GM12878 (cell line): Measurements from ENCODE around the gene HTR3C. TPM values are rescaled to one million over a fixed set of nuclear protein-coding genes. Genes with fewer than 3 reads are reported as not detected.
A peak's percentile ranks its signal among the peaks of the same experiment; 100 is the strongest.

Experiments used
- ATAC-seq: fragments of 200-7000 bp; cut with Tn5 transposase; 3 replicates; pipeline ENCODE4 v1.9.1; 2020; ENCODE audit warnings: mild to moderate bottlenecking, moderate library complexity
- BruUV-seq: library from RNA; stranded (reverse); fragments of 400-500 nt; replicated peaks from 2 replicates; lab custom pipeline; 2021; lab: Mats Ljungman, UMichigan
- CTCF ChIA-PET: fragments of 300-600 bp; sonication (Branson Sonifier 250); formaldehyde crosslinking; extraction: SDS; loops from one replicate; lab custom pipeline; 2021; ENCODE audit warnings: inconsistent platforms; lab: Yijun Ruan, JAX
- POLR2A ChIA-PET: fragments of 350-600 bp; formaldehyde crosslinking; extraction: SDS; loops from one replicate; lab custom pipeline; 2021; ENCODE audit warnings: inconsistent platforms; lab: Charles Lee
- RAD21 ChIA-PET: fragments of 300-600 bp; sonication (Branson Sonifier 250); formaldehyde crosslinking; loops from one replicate; lab custom pipeline; 2023; ENCODE audit warnings: antibody characterized with exemption; ENCODE audit not compliant: unreplicated experiment; lab: Charles Lee
- SMC1A ChIA-PET: fragments of 300-600 bp; sonication (Branson Sonifier 250); formaldehyde crosslinking; loops from one replicate; lab custom pipeline; 2023; ENCODE audit not compliant: unreplicated experiment, uncharacterized antibody; lab: Charles Lee
- DNase-seq: peaks from one replicate; pipeline ENCODE4 v3.0.0-alpha.2; 2011; ENCODE audit warnings: low read depth, low spot score
- FAIRE-seq: peaks from 3 replicates; lab custom pipeline; 2011; peaks lifted over from hg19 to GRCh38; lab: Jason Lieb, UNC
- H2AFZ ChIP-seq: 2 replicates; pipeline ENCODE4 v1.6.0; 2011; ENCODE audit warnings: low read depth, low read length, control low read depth; ENCODE audit not compliant: control insufficient read depth
- H3K27ac ChIP-seq: 2 replicates; pipeline ENCODE4 v1.5.1; 2011; ENCODE audit warnings: control low read depth; ENCODE audit not compliant: control insufficient read depth, insufficient read depth
- H3K27me3 ChIP-seq, 2 experiments: replicated peaks in 1 of 2; 2 replicates each; pipeline versions ENCODE4 v1.6.0 to v1.6.1; 2011; ENCODE audit warnings: low read length in 1 of 2; ENCODE audit not compliant: control insufficient read depth in 2 of 2, insufficient read depth in 2 of 2
- H3K36me3 ChIP-seq, 2 experiments: 2 replicates each; pipeline ENCODE4 v1.5.1; 2011; ENCODE audit warnings: low read length in 1 of 2; ENCODE audit not compliant: control insufficient read depth in 2 of 2, insufficient read depth in 2 of 2
- H3K4me1 ChIP-seq: 2 replicates; pipeline ENCODE4 v1.6.1; 2011; ENCODE audit warnings: mild to moderate bottlenecking, low read length, moderate library complexity, mixed read lengths; ENCODE audit not compliant: control insufficient read depth, insufficient read depth
- H3K4me2 ChIP-seq: 2 replicates; pipeline ENCODE4 v1.6.0; 2011; ENCODE audit warnings: control low read depth; ENCODE audit not compliant: control insufficient read depth, insufficient read depth
- H3K4me3 ChIP-seq: fragments of 200-600 bp; sonication (generic); 2 replicates; pipeline ENCODE4 v1.5.1; 2016
- H3K79me2 ChIP-seq: 2 replicates; pipeline ENCODE4 v1.6.0; 2011; ENCODE audit warnings: low read length; ENCODE audit not compliant: control insufficient read depth, insufficient read depth
- H3K9ac ChIP-seq: 2 replicates; pipeline ENCODE4 v1.8.0; 2011; ENCODE audit warnings: low read length, control low read depth, mixed read lengths; ENCODE audit not compliant: control insufficient read depth, insufficient read depth
- H3K9me3 ChIP-seq: replicated peaks from 3 replicates; pipeline ENCODE4 v1.5.1; 2011; ENCODE audit warnings: mild to moderate bottlenecking, low read length; ENCODE audit not compliant: control insufficient read depth, insufficient read depth
- H4K20me1 ChIP-seq: 2 replicates; pipeline ENCODE4 v1.6.0; 2011; ENCODE audit not compliant: control insufficient read depth, insufficient read depth
- ATF7 ChIP-seq: fragments of 450-650 bp; IDR thresholded peaks from 2 replicates; pipeline ENCODE4 v1.6.1; 2016; ENCODE audit warnings: low read depth, mild to moderate bottlenecking
- BHLHE40 ChIP-seq, 2 experiments: fragments of 450-650 bp in 1 of 2; IDR thresholded peaks; 2 replicates each; pipeline ENCODE4 v1.6.1; 2011 to 2017; ENCODE audit warnings: low read depth in 2 of 2, borderline replicate concordance in 1 of 2, improper control_type of control experiment in 1 of 2, low read length in 1 of 2, mild to moderate bottlenecking in 1 of 2
- EED ChIP-seq: sonication (generic); IDR thresholded peaks from 2 replicates; pipeline ENCODE4 v1.6.1; 2016; ENCODE audit warnings: antibody characterized with exemption, low read depth
- EGR1 ChIP-seq, 2 experiments: IDR thresholded peaks; 1 replicate in 1 of 2; 2 replicates in 1 of 2; pipeline ENCODE4 v1.6.1; 2011 to 2012; ENCODE audit warnings: low read depth in 2 of 2, low read length in 2 of 2, borderline replicate concordance in 1 of 2, mild to moderate bottlenecking in 1 of 2, moderate library complexity in 1 of 2
- FOXK2 ChIP-seq: fragments of 450-650 bp; IDR thresholded peaks from 2 replicates; pipeline ENCODE4 v1.6.1; 2017; ENCODE audit warnings: mild to moderate bottlenecking, moderate library complexity
- GATAD2B ChIP-seq: fragments of 450-650 bp; conservative IDR thresholded peaks from 2 replicates; pipeline ENCODE4 v1.6.1; 2017; ENCODE audit warnings: low read depth, mild to moderate bottlenecking, moderate library complexity
- JUND ChIP-seq: IDR thresholded peaks from 2 replicates; pipeline ENCODE4 v1.6.1; 2012; ENCODE audit warnings: low read depth, mild to moderate bottlenecking, low read length, improper control_type of control experiment, moderate library complexity
- LARP7 ChIP-seq: fragments of 450-650 bp; IDR thresholded peaks from 2 replicates; pipeline ENCODE4 v1.6.1; 2017; ENCODE audit warnings: mild to moderate bottlenecking
- MEF2A ChIP-seq: IDR thresholded peaks from 2 replicates; pipeline ENCODE4 v1.6.1; 2011; ENCODE audit warnings: low read depth, mild to moderate bottlenecking, low read length, moderate library complexity; ENCODE audit not compliant: insufficient read depth
- NR2F1 ChIP-seq: fragments of 450-650 bp; conservative IDR thresholded peaks from 2 replicates; pipeline ENCODE4 v1.6.1; 2017; ENCODE audit warnings: mild to moderate bottlenecking
- RAD21 ChIP-seq: IDR thresholded peaks from 2 replicates; pipeline ENCODE4 v1.6.1; 2011; ENCODE audit warnings: mild to moderate bottlenecking, low read depth, low read length, moderate library complexity; ENCODE audit not compliant: insufficient read depth
- SUPT20H ChIP-seq: IDR thresholded peaks from 2 replicates; pipeline ENCODE4 v1.6.1; 2011; ENCODE audit warnings: low read depth, mild to moderate bottlenecking, low read length, moderate library complexity, borderline replicate concordance; ENCODE audit not compliant: control insufficient read depth
- ZSCAN29 ChIP-seq: fragments of 450-650 bp; IDR thresholded peaks from 2 replicates; pipeline ENCODE4 v1.6.1; 2017; ENCODE audit warnings: mild to moderate bottlenecking, moderate library complexity
- WGBS: methylation state at CpG from one replicate; pipeline ENCODE4 v1.1.6; 2016; ENCODE audit warnings: low lambda C conversion rate; ENCODE audit not compliant: insufficient replicate concordance, insufficient coverage; ENCODE audit errors: missing lambda C conversion rate; 5-methylcytosine and 5-hydroxymethylcytosine counted together
- in situ Hi-C: fragments of 300-500 bp; cut with MboI; formaldehyde crosslinking; loops from 9 replicates; pipeline ENCODE4 v1.14.3; 2018; ENCODE audit warnings: mixed read lengths
- intact Hi-C: fragments of 100-400 bp; cut with micrococcal nuclease; formaldehyde crosslinking; loops from one replicate; pipeline ENCODE4 v1.14.2; 2022; ENCODE audit not compliant: unreplicated experiment
- polyA plus RNA-seq, 11 experiments: library from polyadenylated mRNA; depleted of rRNA in 4 of 11; unstranded in 6 of 11; stranded (reverse) in 5 of 11; fragments of >200 nt; fragmentation: Nextera tagmentation in 4 of 11; fragmentation: Illumina TruSeq in 1 of 11; extraction: Ambion mirVana in 4 of 11; extraction: Trizol in 1 of 11; gene quantifications; 1 replicate in 1 of 11; 2 replicates in 10 of 11; pipeline versions ENCODE4 v1.2.1 to v1.2.3, GENCODE V29; 2011 to 2016; ENCODE audit warnings: inconsistent platforms in 2 of 11, missing spikeins in 2 of 11, low read depth in 1 of 11
- total RNA-seq, 4 experiments: library from RNA; depleted of rRNA in 3 of 4; stranded (reverse); fragments of >200 nt in 3 of 4; fragmentation: Illumina TruSeq in 1 of 4; extraction: Trizol in 1 of 4; gene quantifications; 2 replicates each; pipeline versions ENCODE4 v1.2.1 to v1.2.3, GENCODE V29; 2013 to 2021
- TF ChIP-seq, protein P1 (sequence below): fragments of 450-650 bp; IDR thresholded peaks from 2 replicates; pipeline ENCODE4 v1.6.1; 2017; ENCODE audit warnings: antibody characterized with exemption, mild to moderate bottlenecking, moderate library complexity
- TF ChIP-seq, protein P2 (sequence below), 3 experiments: IDR thresholded peaks in 2 of 3; conservative IDR thresholded peaks in 1 of 3; 2 replicates each; pipeline ENCODE4 v1.5.1; 2011; ENCODE audit warnings: low read depth in 3 of 3, low read length in 3 of 3, mild to moderate bottlenecking in 3 of 3, control low read depth in 2 of 3, moderate library complexity in 2 of 3, inconsistent platforms in 1 of 3, mixed read lengths in 1 of 3; ENCODE audit not compliant: control insufficient read depth in 2 of 3, insufficient read depth in 1 of 3; ENCODE audit errors: extremely low read depth in 1 of 3

The HTR3C gene
- total and polyA plus RNA-seq, 10 of the 15 experiments (the other 5 are each of a cell fraction or from before 2014, with no cell fraction given), result not detected

DNA sequence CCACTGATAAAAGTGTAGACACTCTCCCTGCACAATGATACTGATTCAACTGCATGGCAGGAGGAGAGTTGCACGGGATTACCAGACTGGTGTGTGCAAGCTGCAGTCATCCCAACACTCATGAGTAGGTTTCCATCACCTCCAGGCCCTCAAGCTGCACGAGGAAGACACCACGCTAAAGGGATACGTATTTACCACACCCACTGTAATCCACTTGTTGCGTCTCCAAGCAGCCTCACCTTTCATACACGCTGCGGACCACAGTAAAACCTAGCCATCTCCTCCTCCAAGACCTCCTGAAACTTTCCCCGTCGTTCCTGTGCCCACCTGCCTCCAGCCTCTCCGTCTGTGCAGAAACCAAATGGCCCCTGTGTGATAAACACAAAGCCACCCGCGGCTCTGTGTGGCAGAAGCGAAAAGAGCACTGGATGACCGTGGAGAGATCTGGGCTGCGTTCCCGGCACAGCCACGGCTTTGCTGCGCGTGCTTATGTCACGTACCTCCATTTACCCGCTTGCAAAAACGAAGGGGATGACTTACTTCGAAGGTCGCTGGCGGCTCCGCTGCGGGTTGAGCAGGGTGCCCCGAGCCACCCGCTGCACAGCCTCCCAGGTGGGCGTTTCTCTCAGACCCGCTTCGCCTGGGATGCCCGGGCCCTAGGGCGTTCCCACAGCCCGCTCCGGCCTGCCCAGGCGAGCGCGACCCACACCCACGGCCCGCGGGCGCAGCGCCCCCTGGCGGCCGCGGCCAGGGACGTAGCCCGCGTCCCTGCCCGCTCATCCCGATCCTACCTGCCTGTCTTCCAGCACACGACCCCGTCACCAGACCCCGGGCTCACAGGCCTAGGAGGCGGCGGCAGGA, 35.8 kb upstream of the HTR3C start:
- H3K4me3 ChIP-seq, result peak overlapping the region; percentile 97
- no peaks in the 10 kb centered on the region for H3K27me3 ChIP-seq
- H2AFZ ChIP-seq, result peak overlapping the region; percentile 100
- TSS peak; percentile 44 for BruUV-seq
- peak overlapping the region; percentile 49; the same call in 1 of the 2 replicates for H3K9ac ChIP-seq
- H3K27ac ChIP-seq, result no peak overlapping the region; the same call in 1 of the 2 replicates
- 37% methylated on average over 57 of the region's 57 CpGs for WGBS
- H3K4me2 ChIP-seq, result peak overlapping the region; percentile 86
- in situ Hi-C loops, result loop anchor here (5.0 kb wide), 1 partner anchor 125 kb away; no protein-coding TSS in a partner anchor
- no peaks in the 10 kb centered on the region for H3K36me3 ChIP-seq
- ChIA-PET RAD21 (interaction anchor here (0.8 to 5.7 kb wide), 9 partner anchors 10 to 233 kb away, joined by 4 to 42 read pairs (median 6); partner anchors contain the start of genes EEF1AKMT4, EIF2B5 and PARL), CTCF (interaction anchor here (0.6 to 5.0 kb wide), 19 partner anchors 10 to 1239 kb away, joined by 3 to 84 read pairs (median 5); partner anchors contain the start of gene EEF1AKMT4), POLR2A (interaction anchor here (1.0 kb wide), 1 partner anchor 121 kb away, joined by 4 read pairs; no protein-coding TSS in a partner anchor), SMC1A (interaction anchor here (0.6 to 3.1 kb wide), 11 partner anchors 9 to 122 kb away, joined by 3 to 32 read pairs (median 5); no protein-coding TSS in a partner anchor)
- ATAC-seq (peak; percentile 93), DNase-seq (no peak), FAIRE-seq (no peak)
- H3K79me2 ChIP-seq, result no peaks in the 10 kb centered on the region
- H3K9me3 ChIP-seq, result no peaks in the 10 kb centered on the region
- no peaks in the 10 kb centered on the region for H4K20me1 ChIP-seq
- peaks cover 6% of the 10 kb centered on the region for H3K4me1 ChIP-seq
- intact Hi-C loops, result loop anchor here (1.0 to 10.0 kb wide), 3 partner anchors 112 to 238 kb away; no protein-coding TSS in a partner anchor
- TF ChIP-seq LARP7 (peak; percentile 87), FOXK2 (no peak), RAD21 (peak; percentile 71), ATF7 (no peak), EED (no peak; the same call in 1 of the 2 replicates), EGR1 (IDR thresholded peaks at IDR 0.05; ENCODE audit: borderline replicate concordance in 1 of 2, low read depth in 2 of 2, low read length in 2 of 2) (peak in 1 of 2 experiments; percentile 46; a peak in 1 of 3 replicates), SUPT20H (no peak), BHLHE40 (IDR thresholded peaks at IDR 0.05; ENCODE audit: borderline replicate concordance in 1 of 2, low read depth in 2 of 2, low read length in 1 of 2) (peak in 1 of 2 experiments; percentile 57; a peak in 1 of 4 replicates), JUND (no peak), MEF2A (no peak), NR2F1 (peak; percentile 48), ZSCAN29 (peak; percentile 73; the same call in 1 of the 2 replicates), GATAD2B (peak; percentile 81)
- TF ChIP-seq, protein P1, sequence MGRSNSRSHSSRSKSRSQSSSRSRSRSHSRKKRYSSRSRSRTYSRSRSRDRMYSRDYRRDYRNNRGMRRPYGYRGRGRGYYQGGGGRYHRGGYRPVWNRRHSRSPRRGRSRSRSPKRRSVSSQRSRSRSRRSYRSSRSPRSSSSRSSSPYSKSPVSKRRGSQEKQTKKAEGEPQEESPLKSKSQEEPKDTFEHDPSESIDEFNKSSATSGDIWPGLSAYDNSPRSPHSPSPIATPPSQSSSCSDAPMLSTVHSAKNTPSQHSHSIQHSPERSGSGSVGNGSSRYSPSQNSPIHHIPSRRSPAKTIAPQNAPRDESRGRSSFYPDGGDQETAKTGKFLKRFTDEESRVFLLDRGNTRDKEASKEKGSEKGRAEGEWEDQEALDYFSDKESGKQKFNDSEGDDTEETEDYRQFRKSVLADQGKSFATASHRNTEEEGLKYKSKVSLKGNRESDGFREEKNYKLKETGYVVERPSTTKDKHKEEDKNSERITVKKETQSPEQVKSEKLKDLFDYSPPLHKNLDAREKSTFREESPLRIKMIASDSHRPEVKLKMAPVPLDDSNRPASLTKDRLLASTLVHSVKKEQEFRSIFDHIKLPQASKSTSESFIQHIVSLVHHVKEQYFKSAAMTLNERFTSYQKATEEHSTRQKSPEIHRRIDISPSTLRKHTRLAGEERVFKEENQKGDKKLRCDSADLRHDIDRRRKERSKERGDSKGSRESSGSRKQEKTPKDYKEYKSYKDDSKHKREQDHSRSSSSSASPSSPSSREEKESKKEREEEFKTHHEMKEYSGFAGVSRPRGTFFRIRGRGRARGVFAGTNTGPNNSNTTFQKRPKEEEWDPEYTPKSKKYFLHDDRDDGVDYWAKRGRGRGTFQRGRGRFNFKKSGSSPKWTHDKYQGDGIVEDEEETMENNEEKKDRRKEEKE, result 0 out of 2 replicates have a peak, but pooled peaks have one; percentile 18
- TF ChIP-seq, protein P2, sequence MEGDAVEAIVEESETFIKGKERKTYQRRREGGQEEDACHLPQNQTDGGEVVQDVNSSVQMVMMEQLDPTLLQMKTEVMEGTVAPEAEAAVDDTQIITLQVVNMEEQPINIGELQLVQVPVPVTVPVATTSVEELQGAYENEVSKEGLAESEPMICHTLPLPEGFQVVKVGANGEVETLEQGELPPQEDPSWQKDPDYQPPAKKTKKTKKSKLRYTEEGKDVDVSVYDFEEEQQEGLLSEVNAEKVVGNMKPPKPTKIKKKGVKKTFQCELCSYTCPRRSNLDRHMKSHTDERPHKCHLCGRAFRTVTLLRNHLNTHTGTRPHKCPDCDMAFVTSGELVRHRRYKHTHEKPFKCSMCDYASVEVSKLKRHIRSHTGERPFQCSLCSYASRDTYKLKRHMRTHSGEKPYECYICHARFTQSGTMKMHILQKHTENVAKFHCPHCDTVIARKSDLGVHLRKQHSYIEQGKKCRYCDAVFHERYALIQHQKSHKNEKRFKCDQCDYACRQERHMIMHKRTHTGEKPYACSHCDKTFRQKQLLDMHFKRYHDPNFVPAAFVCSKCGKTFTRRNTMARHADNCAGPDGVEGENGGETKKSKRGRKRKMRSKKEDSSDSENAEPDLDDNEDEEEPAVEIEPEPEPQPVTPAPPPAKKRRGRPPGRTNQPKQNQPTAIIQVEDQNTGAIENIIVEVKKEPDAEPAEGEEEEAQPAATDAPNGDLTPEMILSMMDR (IDR thresholded peaks at IDR 0.05 in 2 of 3, conservative IDR thresholded peaks at IDR 0.05 in 1 of 3; ENCODE audit: control insufficient read depth in 2 of 3, extremely low read depth in 1 of 3, insufficient read depth in 1 of 3, low read depth in 3 of 3, low read length in 3 of 3), result peak; percentile 71 to 88 (median 75)
